ENCODE measurements around the gene RNU5B-1.
"Not testable (repeated sequence)": the region's sequence is repeated elsewhere in the genome, so short reads cannot be mapped to it uniquely, and the experiment has no call there.

Gene RNU5B-1

GRCh38 chr15:65344914-65345275 is 40.4 kb downstream of the RNU5B-1 start:
- DNase-seq, result no peak

DNA sequence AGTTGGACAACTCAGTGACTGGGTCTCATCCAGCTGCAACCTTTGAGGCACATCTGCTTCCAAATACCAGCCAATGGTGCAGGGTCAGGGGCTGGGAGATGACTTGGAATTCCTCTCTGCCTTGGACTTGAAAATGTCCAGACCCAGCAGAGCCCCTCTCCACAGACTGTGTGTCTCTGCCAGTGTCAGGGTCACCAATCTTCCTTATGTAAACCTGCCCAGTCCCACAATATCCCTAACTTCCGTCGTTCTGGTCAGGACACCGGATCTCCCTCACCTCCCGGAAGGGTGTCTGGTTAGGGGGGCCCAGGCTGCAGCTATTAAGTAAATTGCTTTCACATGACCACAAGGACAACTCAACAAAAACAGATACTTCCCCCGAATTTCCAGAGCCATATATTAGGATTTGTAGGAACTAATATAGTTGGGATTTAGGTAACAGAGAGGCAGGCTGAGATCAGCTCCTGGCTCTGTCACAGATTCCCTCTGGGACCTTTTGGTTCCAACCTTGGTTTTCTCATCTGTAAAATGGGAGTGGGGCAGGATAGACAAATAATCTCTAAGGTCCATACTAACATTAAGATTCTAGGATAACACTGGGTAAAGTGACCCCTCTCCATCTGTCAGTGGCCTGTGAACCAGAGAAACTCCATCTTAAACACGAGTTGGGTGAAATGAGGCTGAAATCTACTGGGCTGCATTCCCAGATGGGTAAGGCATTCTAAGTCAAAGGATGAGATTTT is 42.5 kb downstream of the RNU5B-1 start:
- no peak for DNase-seq

DNA sequence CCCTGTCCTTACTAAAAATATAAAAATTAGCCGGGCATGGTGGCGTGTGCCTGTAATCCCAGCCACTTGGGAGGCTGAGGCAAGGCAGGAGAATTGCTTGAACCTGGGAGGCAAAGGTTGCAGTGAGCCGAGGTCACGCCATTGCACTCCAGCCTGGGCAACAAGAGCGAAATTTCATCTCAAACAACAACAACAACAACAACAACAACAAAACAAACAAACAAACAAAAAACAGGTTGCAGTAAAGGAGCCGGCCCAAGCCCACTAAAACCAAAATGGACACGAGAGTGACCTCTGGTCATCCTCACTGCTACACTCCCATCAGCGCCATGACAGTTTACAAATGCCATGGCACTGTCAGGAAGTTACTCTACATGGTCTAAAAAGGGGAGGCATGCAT is 43.3 kb downstream of the RNU5B-1 start:
- not testable (repeated sequence) for DNase-seq

GRCh38 chr15:65349338-65349737 is 44.9 kb downstream of the RNU5B-1 start:
- no peak for DNase-seq

- DNase-seq, result not testable (repeated sequence)
Measured at GRCh38 chr15:65351972-65352371, 47.5 kb downstream of the RNU5B-1 start.

Data from activated gamma-delta T cell (primary cell).